OCI-M1 (cell line): ENCODE data around the gene EPHA4.
A peak's percentile ranks its signal among the peaks of the same experiment; 100 is the strongest.

Experiments used
- DNase-seq: peaks from one replicate; lab custom pipeline; 2025; lab: John Stamatoyannopoulos, UW

EPHA4 gene

GRCh38 chr2:221572219-221572820 is at the start of gene EPHA4:
TSS of gene EPHA4 (minus strand) at chr2:221572304. CDS start at chr2:221572248, 56 bp downstream.
- peak; percentile 6 for DNase-seq

- DNase-seq: no peak
Observed at GRCh38 chr2:221618007-221618406, 45.9 kb upstream of the EPHA4 start.

- no peak for DNase-seq
Observed at GRCh38 chr2:221616561-221616960, 44.5 kb upstream of the EPHA4 start.

- no peak for DNase-seq
Observed at GRCh38 chr2:221614274-221614673, 42.2 kb upstream of the EPHA4 start.

GRCh38 chr2:221612800-221613199 is 40.7 kb upstream of the EPHA4 start:
- peak; percentile 7 for DNase-seq

- no peak for DNase-seq
Observed at GRCh38 chr2:221612161-221612560, 40.1 kb upstream of the EPHA4 start.

GRCh38 chr2:221610675-221611074 is 38.6 kb upstream of the EPHA4 start:
- DNase-seq: no peak

GRCh38 chr2:221610255-221610654 is 38.2 kb upstream of the EPHA4 start:
- no peak for DNase-seq

GRCh38 chr2:221608442-221608841 is 36.3 kb upstream of the EPHA4 start:
- DNase-seq: no peak

GRCh38 chr2:221606424-221606823 is 34.3 kb upstream of the EPHA4 start:
- DNase-seq: no peak

GRCh38 chr2:221605751-221606240 is 33.7 kb upstream of the EPHA4 start:
- DNase-seq: no peak

- DNase-seq: no peak
Observed at GRCh38 chr2:221602938-221603337, 30.8 kb upstream of the EPHA4 start.

GRCh38 chr2:221601376-221601775 is 29.3 kb upstream of the EPHA4 start:
- no peak for DNase-seq

- DNase-seq: no peak
Observed at GRCh38 chr2:221600388-221600787, 28.3 kb upstream of the EPHA4 start.

GRCh38 chr2:221596192-221596591 is 24.1 kb upstream of the EPHA4 start:
- DNase-seq: no peak

GRCh38 chr2:221590861-221591365 is 18.8 kb upstream of the EPHA4 start:
- no peak for DNase-seq

- DNase-seq: no peak
Observed at GRCh38 chr2:221589696-221590095, 17.6 kb upstream of the EPHA4 start.

- DNase-seq: no peak
Observed at GRCh38 chr2:221588306-221588985, 16.3 kb upstream of the EPHA4 start.

GRCh38 chr2:221581986-221582385 is 9.9 kb upstream of the EPHA4 start:
- no peak for DNase-seq

- no peak for DNase-seq
Observed at GRCh38 chr2:221574231-221574570, 2.1 kb upstream of the EPHA4 start.

GRCh38 chr2:221573430-221574230 is 1.5 kb upstream of the EPHA4 start:
- DNase-seq: peak; percentile 80

- no peak for DNase-seq
Observed at GRCh38 chr2:221572821-221573429, 821 bp upstream of the EPHA4 start.
